Hippocampal formation (tissue), 2 donors: ENCODE measurements around the gene VASH2.

Experiments
- DNase-seq, 2 donors: peaks; one replicate each; lab custom pipeline; 2025; lab: John Stamatoyannopoulos, UW

VASH2 gene

GRCh38 chr1:213035573-213035972, 85.2 kb downstream of the VASH2 start:
- peak in 1 of 2 donors; percentile 74 for DNase-seq
